Psoas muscle (tissue), 8 donors: ENCODE measurements around the gene PTP4A2. TPM values are rescaled to one million over a fixed set of nuclear protein-coding genes. Genes with fewer than 3 reads are reported as not detected.

Experiments
- ATAC-seq, 4 donors: fragments of 200-7000 bp; cut with Tn5 transposase; one replicate each; pipeline ENCODE4 v1.9.1; 2020; ENCODE audit warnings: moderate library complexity in 3 of 4, mild to moderate bottlenecking in 2 of 4
- DNase-seq, 2 donors: peaks; one replicate each; pipeline ENCODE4 v3.0.0-alpha.2; 2020
- H3K27ac ChIP-seq: fragments of 200-600 bp; one replicate; pipeline ENCODE4 v1.8.0; 2022
- H3K27me3 ChIP-seq, 3 donors: fragments of 200-600 bp in 1 of 3; one replicate each; pipeline versions ENCODE4 v1.6.1 to v1.8.0; 2013 to 2022; ENCODE audit warnings: low read length in 2 of 3, mild to moderate bottlenecking in 2 of 3, moderate library complexity in 1 of 3; ENCODE audit not compliant: insufficient read depth in 3 of 3
- H3K36me3 ChIP-seq, 2 donors: fragments of 200-600 bp in 1 of 2; one replicate each; pipeline versions ENCODE4 v1.6.1 to v1.8.0; 2013 to 2022; ENCODE audit warnings: low read depth in 1 of 2, mild to moderate bottlenecking in 1 of 2, moderate library complexity in 1 of 2; ENCODE audit not compliant: insufficient read depth in 1 of 2
- H3K4me1 ChIP-seq: fragments of 200-600 bp; one replicate; pipeline ENCODE4 v1.8.0; 2022
- H3K4me3 ChIP-seq: fragments of 200-600 bp; one replicate; pipeline ENCODE4 v1.8.0; 2022; ENCODE audit warnings: mild to moderate bottlenecking
- H3K9me3 ChIP-seq: fragments of 200-600 bp; one replicate; pipeline ENCODE4 v1.8.0; 2022
- CTCF ChIP-seq: fragments of 200-600 bp; IDR thresholded peaks from one replicate; pipeline ENCODE4 v1.8.0; 2022; ENCODE audit warnings: antibody characterized with exemption
- WGBS, 3 donors: extraction: QIAGEN DNeasy Blood & Tissue Kit; methylation state at CpG; one replicate each; pipeline versions ENCODE4 v1.1.6 to v1.1.7; 2013; 5-methylcytosine and 5-hydroxymethylcytosine counted together
- intact Hi-C, 2 donors: fragments of 100-400 bp; cut with DNase I; formaldehyde crosslinking; loops; one replicate each; pipeline versions ENCODE4 v1.11.0 to v1.14.2; 2022
- polyA plus RNA-seq, 3 donors: library from polyadenylated mRNA; stranded (reverse); fragments of 200-250 nt; gene quantifications; one replicate each; pipeline ENCODE4 v1.2.3, GENCODE V29; 2013
- total RNA-seq, 4 donors: library from RNA; stranded (reverse); fragmentation: NEBNext Ultra II Directional in 2 of 4; extraction: Animal tissue kit (Norgen Biotek cat#: 25700) in 2 of 4; gene quantifications; one replicate each; pipeline versions ENCODE4 v1.2.1 to v1.2.4, GENCODE V29; 2021 to 2023
- donor health status: healthy with polysubstance abuse.
- donor health status: DM: no; HTN: no; CAD: no; lungs with moderate emphysema.
- donor health status: Bipolar disorder and iron deficiency.
- donor health status: healthy.
- donor health status: DM: yes; HTN: yes; CAD: no.
- donor health status: DM: no; HTN: no; CAD: no.
- donor health status: DM: no; HTN: no; CAD: no.
- donor health status: DM: yes; HTN: yes; CAD: no.

Gene PTP4A2
- total and polyA plus RNA-seq, 7 donors: 246 to 729 (median 370) TPM

- Histone ChIP-seq H3K27me3 (no peaks in the 10 kb centered on the region), H3K9me3 (no peaks in the 10 kb centered on the region), H3K4me1 (no peaks in the 10 kb centered on the region), H3K27ac (no peak overlapping the region), H3K36me3 (no peaks in the 10 kb centered on the region), H3K4me3 (no peak overlapping the region)
- WGBS, 3 donors: 73 to 86% (median 76%) methylated on average over 7 of the region's 7 CpGs
- intact Hi-C loops: no loop called here
- ATAC-seq: no peak
- no peak for TF ChIP-seq CTCF
- DNase-seq: no peak
Observed at GRCh38 chr1:31870086-31870736, 68.0 kb downstream of the PTP4A2 start.

GRCh38 chr1:31869449-31869848 is 68.7 kb downstream of the PTP4A2 start:
- DNase-seq: no peak
- H3K9me3 ChIP-seq: no peaks in the 10 kb centered on the region
- no peaks in the 10 kb centered on the region for H3K4me1 ChIP-seq
- no peak overlapping the region for H3K4me3 ChIP-seq
- no peak overlapping the region for H3K27ac ChIP-seq
- H3K36me3 ChIP-seq: no peaks in the 10 kb centered on the region
- no peak for ATAC-seq
- intact Hi-C loops: no loop called here
- no peak for TF ChIP-seq CTCF
- H3K27me3 ChIP-seq: no peaks in the 10 kb centered on the region
- 51 to 53% (median 51%) methylated on average over 3 of the region's 3 CpGs for WGBS, 3 donors

- no peak overlapping the region for H3K4me3 ChIP-seq
- intact Hi-C loops: no loop called here
- H3K36me3 ChIP-seq: no peaks in the 10 kb centered on the region
- no peaks in the 10 kb centered on the region for H3K9me3 ChIP-seq
- no peaks in the 10 kb centered on the region for H3K4me1 ChIP-seq
- H3K27ac ChIP-seq: no peak overlapping the region
- ATAC-seq (no peak), DNase-seq (no peak)
- no peaks in the 10 kb centered on the region for H3K27me3 ChIP-seq
- WGBS, 3 donors: 63 to 72% (median 70%) methylated on average over 3 of the region's 3 CpGs
- no peak for TF ChIP-seq CTCF
Observed at GRCh38 chr1:31868862-31869261, 69.3 kb downstream of the PTP4A2 start.

- no peak for TF ChIP-seq CTCF
- Histone ChIP-seq H3K9me3 (no peaks in the 10 kb centered on the region), H3K27me3 (no peaks in the 10 kb centered on the region), H3K27ac (no peak overlapping the region), H3K4me1 (no peaks in the 10 kb centered on the region), H3K36me3 (no peaks in the 10 kb centered on the region), H3K4me3 (no peak overlapping the region)
- no peak for ATAC-seq
- 65 to 67% (median 66%) methylated on average over 7 of the region's 7 CpGs for WGBS, 3 donors
- DNase-seq: no peak
- intact Hi-C loops: no loop called here
Observed at GRCh38 chr1:31867546-31867945, 70.6 kb downstream of the PTP4A2 start.

GRCh38 chr1:31866450-31867032 is 71.6 kb downstream of the PTP4A2 start:
- WGBS, 3 donors: 58 to 61% (median 60%) methylated on average over 5 of the region's 5 CpGs
- TF ChIP-seq CTCF: no peak
- H3K9me3 ChIP-seq: no peaks in the 10 kb centered on the region
- ATAC-seq (no peak), DNase-seq (no peak)
- H3K4me1 ChIP-seq: no peaks in the 10 kb centered on the region
- intact Hi-C loops: no loop called here
- no peak overlapping the region for H3K27ac ChIP-seq
- H3K4me3 ChIP-seq: no peak overlapping the region
- no peaks in the 10 kb centered on the region for H3K36me3 ChIP-seq
- no peaks in the 10 kb centered on the region for H3K27me3 ChIP-seq
